HG02943 (cell line): ENCODE data around the gene NEDD4L.
"Not testable (repeated sequence)": the region's sequence is repeated elsewhere in the genome, so short reads cannot be mapped to it uniquely, and the experiment has no call there.

Experiments used
- ATAC-seq: cut with Tn5 transposase; IDR thresholded peaks from one replicate; pipeline ENCODE4 v1.9.1; 2021; ENCODE audit warnings: mild to moderate bottlenecking, low read depth, moderate library complexity; ENCODE audit not compliant: unreplicated experiment

NEDD4L gene

GRCh38 chr18:58427321-58427720 is 383.3 kb downstream of the NEDD4L start:
- ATAC-seq, result no peak

DNA sequence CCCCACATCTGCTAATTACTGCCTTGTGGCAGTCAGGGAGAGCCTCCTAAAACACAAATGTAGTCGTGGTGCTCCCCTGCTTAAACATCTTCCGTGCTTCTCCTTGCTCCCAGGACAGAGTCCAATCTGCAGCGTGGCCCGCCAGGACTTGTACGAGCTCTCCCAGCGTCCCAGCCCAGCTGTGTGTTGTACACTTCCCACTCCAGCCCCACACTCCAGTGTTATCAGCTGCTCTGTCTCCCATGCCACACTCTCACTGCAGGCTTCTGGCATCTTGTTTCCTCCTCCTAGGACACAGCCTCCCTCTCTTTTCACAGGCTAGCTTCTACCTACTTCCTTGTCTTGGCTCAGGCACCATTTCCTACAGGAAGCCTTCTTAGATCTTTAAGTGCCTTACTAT is 385.4 kb downstream of the NEDD4L start:
- ATAC-seq, result no peak

GRCh38 chr18:58431215-58431614 is 387.2 kb downstream of the NEDD4L start:
- no peak for ATAC-seq

- ATAC-seq, result no peak
These were observed 388.2 kb downstream of the NEDD4L start for GRCh38 chr18:58432050-58432727.

DNA sequence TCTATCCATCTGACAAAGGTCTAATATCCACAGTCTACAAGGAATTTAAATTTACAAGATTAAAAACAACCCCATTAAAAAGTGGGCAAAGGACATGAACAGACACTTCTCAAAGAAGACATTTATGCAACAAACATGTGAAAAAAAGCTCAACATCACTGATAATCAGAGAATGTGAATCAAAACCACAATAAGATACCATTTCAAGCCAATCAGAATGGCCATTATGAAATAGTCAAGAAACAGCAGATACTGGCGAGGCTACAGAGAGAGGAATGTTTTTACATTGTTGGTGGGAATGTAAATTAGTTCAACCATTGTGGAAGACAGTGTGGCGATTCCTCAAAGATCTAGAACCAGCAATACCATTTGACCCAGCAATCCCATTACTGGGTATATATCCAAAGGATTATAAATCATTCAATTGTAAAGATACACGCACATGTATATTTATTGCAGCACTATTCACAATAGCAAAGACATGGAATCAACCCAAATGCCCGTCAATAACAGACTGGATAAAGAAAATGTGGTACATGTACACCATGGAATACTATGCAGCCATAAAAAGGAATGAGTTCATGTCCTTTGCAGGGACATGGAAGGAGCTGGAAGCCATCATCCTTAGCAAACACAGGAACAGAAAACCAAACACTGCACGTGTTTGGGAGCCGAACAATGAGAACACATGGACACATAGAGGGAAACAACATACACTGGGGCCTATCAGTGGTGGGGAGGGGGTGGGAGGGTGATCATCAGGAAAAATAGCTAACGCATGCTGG is 391.4 kb downstream of the NEDD4L start:
- not testable (repeated sequence) for ATAC-seq

- no peak for ATAC-seq
These were observed 394.3 kb downstream of the NEDD4L start for GRCh38 chr18:58438161-58438957.

GRCh38 chr18:58438958-58439300 is 394.9 kb downstream of the NEDD4L start:
- no peak for ATAC-seq

DNA sequence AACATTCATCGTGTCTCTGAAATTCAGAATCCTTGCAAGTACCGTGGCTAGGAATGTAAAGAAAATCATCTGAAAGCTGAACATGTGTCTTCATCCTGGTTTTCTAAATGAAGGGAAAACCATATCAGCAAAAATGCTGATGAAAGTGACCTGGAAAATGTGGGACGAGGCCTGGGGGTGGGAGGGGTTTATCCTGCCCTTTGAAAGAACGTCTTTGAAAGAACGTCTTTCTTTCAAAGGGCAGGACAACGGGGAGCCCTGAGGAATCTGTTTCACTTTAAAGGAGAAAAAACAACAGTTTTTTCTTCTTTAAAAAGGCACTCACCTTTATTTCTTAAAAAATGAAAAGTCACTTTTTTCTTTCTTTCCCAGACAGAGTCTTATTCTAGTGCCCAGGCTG is 399.6 kb downstream of the NEDD4L start:
- no peak for ATAC-seq

- no peak for ATAC-seq
These were observed 402.5 kb downstream of the NEDD4L start for GRCh38 chr18:58446391-58447060.

DNA sequence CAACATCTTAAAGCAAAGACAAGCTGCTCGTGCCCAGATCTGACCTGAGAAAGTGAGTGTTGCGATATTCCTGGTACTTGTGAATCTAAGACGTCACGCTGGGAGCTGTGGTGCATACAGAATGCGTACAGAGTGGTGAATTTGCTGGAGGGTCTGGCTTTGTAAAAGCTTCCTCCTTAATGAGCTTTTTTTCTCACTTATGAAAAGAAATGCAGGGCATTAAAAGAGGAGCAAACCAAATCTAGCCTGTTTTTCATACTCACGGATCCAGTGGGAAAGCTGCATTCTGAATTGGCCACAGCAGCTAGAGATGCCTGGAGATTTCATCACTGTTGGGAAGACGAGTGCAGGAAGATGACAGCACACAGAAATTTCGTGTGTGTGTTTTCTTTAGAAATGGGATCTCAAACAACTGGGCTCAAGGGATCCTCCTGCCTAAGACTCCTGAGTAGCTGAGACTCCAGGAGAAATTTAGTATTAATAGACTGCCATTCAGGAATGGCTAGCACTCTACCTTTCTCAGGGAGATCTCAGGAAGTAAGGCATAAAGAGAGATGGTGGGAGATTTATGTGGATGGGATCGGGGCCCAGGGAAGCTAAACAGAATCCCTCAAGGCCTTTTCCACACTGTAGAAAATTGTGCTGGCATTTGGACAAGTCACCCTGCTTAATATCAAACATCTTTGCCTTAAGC is 403.5 kb downstream of the NEDD4L start:
- ATAC-seq, result no peak

DNA sequence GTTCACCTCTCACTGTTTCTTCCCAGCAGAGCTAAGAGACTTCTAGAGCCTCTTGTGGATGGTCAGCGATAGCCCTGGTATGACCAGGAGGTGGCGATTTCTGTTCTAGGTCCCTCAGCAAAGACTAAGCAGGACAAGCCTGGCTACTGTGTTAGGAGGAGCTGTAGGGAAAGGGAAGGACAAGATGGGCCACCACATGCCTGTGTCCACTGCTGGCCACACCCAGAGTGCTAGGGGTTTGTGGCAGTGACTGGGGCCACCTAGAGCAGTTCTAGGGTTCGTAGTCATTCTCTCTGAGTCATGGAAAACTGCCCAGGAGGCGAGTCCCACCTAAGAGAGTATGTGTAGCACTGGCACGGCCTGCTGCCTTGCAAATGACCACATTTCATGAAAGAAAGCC is 405.4 kb downstream of the NEDD4L start:
- no peak for ATAC-seq
